ENCODE measurements around the gene FAM241A. TPM values are rescaled to one million over a fixed set of nuclear protein-coding genes. Genes with fewer than 3 reads are reported as not detected.
"Not testable (repeated sequence)": the region's sequence is repeated elsewhere in the genome, so short reads cannot be mapped to it uniquely, and the experiment has no call there.

The FAM241A gene
- total RNA-seq, 2 experiments from 2014 or later = 6.6 TPM

DNA sequence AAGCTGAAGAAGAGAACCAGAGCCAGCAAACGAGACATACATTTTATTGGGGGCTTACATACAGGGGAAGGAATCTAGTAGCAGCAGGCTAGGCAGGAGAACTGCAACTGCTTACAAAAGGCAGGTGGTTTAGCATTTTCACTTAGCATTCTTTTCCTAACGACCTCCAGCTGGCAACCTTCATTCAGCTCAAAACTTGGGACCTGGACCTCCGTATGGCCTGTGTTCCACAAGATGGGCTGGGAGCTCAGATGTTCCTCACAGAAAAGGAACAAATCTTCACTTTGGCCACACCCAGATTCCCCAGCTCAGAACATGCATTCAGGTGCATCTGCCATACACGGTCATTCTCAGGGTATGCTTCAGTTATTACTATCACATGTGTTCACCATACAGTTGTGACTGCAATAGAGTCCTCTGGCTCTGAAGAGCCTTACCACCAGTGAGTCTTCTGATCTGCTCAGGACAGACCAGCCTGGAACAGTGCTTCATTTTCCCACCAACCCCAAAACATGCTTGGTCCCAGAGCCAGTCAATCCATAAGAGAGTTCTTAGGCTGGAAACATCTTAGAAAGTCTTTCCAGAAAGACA, 56.8 kb downstream of the FAM241A start:
- ChIA-PET CTCF (no interaction called here), POLR2A (no interaction called here)

DNA sequence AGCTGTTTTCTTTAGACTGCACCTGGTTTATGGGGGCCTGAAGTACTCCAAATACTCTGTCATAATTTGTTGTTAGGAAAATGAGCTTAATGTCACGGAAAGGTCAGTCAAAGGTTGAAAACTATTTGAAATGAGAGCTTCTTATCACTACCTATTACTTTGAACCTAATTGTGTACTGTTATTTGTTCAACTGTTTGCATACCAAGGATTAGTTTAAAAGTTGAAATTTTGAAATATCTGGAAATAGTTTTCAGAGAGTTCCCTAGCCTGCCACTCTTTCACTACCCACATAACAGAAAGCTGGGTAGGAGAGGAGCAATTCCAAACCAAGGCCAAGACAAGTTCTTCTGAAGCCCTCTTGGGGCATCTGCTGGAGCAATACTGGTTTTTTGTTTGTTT, 58.3 kb downstream of the FAM241A start:
- CTCF ChIA-PET = no interaction called here
- POLR2A ChIA-PET = no interaction called here

DNA sequence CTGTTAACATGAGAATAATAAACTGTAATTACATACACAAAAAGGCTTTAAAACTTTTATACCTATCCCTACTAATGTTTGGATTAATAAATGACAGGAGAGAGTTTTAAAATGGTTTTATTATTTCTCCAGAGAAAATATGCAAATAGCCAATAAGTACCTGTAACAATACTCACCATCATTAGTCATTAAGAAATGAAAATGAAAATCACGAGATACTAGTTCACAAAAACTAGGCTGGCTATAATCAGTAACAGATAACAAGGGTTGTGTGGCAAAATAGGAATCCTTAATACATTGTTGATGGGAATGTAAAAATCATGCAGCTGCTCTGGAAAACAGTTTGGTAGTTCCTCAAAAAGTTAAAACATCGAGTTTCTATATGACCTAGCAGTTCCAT, 61.2 kb downstream of the FAM241A start:
- CTCF ChIA-PET = no interaction called here
- POLR2A ChIA-PET = no interaction called here

DNA sequence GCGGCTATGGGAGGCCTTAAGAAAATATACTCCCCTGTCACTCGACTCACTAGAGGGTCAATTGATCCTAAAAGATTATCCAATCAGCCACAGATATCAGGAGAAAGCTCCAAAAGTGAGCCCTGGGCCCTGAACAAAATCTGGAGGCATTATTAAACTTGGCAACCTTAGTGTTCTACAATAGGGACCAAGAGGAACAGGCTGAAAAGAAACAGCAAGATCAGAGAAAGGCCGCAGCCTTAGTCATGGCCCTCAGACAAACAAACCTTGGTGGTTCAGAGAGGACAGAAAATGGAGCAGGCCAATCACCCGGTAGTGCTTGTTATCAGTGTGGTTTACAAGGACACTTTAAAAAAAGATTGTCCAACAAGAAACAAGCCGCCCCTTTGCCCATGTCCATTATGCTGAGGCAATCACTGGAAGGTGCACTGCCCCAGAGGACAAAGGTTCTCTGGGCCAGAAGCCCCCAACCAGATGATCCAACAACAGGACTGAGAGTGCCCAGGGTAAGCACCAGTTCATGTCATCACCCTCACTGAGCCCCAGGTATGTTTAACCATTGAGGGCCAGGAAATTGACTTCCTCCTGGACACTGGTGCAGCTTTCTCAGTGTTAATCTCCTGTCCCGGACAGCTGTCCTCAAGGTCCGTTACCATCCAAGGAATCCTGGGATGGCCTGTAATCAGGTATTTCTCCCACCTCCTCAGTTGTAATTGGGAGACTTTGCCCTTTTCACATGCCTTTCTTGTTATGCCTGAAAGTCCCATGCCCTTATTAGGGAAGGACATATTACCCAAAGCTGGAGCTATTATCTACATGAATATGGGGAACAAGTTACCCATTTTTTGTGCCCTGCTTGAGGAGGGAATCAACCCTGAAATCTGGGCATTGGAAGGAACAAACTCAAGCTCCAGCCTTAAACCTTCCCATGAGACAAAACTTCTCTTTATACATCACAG, 63.2 kb downstream of the FAM241A start:
- POLR2A ChIA-PET, CTCF ChIA-PET: not testable (repeated sequence)

DNA sequence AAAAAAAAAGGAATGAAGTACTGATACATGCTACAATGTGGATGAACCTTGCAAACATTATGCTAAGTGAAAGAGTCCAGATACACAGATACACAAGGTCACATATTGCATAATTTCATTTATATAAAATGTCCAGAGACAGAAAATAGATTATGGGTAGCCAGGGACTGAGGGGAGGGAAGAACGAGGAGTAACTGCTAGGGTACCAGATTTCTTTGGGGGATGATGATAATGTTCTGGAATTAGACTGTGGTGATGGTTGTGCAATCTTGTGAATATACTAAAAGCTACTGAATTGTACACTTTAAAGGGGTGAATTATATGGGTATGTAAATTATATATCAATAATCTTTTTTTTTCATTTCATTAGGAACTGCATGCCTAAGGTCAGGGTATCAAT, 65.5 kb downstream of the FAM241A start:
- ChIA-PET CTCF (no interaction called here), POLR2A (no interaction called here)

DNA sequence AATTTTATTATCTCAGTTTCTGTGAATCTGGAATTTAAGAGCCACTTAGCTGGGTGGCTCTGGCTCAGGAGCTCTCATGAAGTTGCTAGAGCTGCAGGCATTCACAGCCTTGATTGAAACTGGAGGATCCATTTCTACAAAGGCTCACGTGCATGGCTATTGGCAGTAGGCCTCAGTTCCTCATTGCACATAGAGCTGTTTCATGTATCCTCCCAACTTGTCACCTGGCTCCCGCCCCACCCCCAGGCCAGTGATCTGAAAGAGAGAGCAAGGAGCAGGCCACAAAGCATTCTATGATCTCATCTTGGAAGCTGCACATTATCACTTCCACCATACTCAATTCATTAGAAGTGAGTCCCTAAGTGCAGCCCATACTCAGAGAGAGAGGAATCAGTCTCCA, 67.8 kb downstream of the FAM241A start:
- ChIA-PET CTCF (interaction anchor here (1.0 kb wide), 1 partner anchor 311 kb away, joined by 3 read pairs; no protein-coding TSS in a partner anchor), POLR2A (no interaction called here)

DNA sequence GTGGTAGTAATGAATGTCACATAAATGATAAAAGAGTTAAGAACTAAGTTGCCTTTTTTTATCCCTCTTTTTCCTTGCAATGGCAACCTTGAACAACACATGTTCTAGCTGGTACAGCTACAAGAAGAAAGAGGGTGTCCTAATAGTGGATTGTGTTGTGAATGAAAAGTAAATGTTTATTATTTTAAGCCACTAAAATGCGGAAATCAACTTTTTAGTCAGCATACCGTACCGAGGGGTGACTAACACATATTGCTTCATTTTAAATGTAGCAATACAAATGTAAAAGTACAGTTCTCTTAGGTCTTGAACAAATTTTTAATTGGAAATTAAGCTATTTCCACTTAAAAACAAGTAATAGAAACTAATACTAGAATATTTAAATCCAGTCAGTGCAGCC, 68.6 kb downstream of the FAM241A start:
- CTCF ChIA-PET = no interaction called here
- POLR2A ChIA-PET = no interaction called here

DNA sequence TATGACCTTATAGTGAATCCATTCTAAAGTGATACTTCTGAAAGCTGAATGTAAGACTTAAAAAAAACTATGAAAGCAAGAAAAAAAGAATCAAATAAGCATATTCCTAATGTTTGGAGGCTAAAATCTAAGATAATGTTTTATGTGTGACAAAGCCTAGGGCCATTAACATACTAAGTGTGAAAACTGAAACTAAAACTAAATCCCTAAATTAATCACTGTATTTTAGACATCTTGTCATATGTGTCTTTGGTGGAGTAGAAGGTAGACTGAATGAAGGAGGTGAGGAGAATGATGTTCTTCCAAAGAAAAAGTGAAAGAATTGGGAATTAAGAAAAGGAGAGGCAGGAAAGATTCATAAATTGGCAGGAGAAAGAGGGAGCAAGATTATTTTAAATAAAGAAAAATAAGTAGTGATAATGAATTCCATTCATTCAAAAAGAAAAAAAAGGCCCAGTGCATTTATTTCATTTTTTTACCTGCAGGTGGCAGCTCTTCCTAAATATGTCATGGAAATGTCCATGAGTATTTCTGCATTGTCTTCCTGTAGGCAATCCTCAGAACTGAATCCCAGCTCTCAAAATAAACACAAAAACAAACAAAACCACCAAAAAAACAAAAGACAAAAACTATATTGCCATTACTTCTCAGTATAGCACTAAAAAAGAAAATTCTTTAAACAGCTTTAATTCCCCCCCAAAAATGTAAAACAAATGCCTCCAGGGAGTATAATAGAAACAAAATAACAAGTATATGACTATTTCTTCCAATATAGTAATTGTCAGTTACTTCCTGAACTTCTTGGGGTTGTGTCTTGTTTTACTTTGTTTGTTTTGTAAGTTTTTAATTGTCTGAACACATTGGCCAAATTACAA, 69.4 kb downstream of the FAM241A start:
- CTCF ChIA-PET = no interaction called here
- POLR2A ChIA-PET = no interaction called here

DNA sequence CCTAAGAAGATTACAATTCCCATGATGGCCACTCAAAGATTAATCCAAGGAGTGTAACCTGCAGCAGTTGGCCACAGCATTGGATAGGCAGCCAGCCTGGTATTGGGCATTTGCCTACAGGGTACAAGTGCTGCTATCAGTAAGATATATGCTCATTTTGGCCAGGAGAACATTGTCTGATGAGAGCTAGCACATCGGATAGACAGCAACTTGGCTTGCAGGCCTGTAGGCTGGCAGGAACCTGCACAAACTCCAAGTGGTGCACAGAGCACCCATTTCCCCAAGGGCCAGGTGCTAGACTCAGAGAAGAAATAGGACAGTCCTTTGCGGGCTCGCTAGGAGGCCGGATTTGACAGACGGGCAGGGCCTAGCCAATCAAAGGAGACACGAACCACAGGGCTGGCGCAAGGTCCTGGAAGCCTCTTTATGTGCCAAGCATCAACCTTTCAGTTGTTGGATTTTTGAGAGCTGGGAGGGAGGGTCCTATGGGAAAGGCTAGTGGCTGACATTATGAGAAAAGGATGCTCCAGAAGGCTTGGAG, 74.6 kb downstream of the FAM241A start:
- CTCF ChIA-PET = no interaction called here
- POLR2A ChIA-PET = no interaction called here

DNA sequence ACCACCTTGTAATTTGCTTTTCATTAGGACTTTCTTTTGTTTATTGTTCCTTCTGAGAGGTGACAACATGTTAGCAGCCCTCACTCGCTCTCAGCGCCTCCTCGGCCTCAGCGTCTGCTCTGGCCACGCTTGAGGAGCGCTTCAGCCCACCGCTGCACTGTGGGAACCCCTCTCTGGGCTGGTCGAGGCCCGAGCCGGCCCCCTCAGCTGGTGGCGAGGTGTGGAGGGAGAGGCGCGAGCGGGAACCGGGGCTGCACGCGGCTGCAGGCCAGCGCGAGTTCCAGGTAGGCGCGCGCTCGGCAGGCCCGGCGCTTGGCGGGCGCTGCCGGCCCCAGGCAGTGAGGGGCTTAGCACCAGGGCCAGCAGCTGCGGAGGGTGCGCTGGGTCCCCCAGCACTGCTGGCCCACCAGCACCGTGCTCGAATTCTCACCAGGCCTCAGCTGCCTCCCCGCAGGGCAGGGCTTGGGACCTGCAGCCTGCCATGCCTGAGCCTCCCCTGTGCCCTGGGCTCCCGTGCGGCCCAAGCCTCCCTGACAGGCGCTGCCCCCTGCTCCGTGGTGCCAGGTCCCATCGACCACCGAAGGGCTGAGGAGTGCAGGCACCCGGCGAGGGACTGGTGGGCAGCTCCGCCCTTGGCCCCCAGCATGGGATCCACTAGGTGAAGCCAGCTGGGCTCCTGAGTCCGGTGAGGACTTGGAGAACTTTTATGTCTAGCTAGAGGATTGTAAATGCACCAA, 77.1 kb downstream of the FAM241A start:
- CTCF ChIA-PET = no interaction called here

DNA sequence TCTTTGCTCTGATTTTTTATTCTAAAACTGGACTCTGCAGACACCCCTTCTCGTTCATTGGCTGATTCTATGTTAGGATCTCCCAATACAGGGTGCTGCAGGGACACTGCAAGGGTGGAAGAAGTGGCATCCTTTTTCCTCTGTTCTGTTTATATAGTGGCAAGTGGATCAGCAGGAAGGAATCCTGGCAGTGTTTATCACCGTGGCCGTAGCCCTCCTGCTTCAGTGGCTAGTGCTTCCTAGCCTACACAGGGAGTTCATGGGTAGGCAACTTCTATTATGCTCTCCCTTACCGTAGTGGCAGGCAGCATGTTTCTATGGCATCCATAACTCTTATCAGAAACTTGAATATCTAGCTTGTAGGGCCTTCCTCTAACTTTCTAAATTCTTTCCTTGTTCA, 79.9 kb downstream of the FAM241A start:
- POLR2A ChIA-PET = no interaction called here
- CTCF ChIA-PET = no interaction called here

More for the DNA sequence above, 77.1 kb downstream of the FAM241A start:
- POLR2A ChIA-PET = no interaction called here

DNA sequence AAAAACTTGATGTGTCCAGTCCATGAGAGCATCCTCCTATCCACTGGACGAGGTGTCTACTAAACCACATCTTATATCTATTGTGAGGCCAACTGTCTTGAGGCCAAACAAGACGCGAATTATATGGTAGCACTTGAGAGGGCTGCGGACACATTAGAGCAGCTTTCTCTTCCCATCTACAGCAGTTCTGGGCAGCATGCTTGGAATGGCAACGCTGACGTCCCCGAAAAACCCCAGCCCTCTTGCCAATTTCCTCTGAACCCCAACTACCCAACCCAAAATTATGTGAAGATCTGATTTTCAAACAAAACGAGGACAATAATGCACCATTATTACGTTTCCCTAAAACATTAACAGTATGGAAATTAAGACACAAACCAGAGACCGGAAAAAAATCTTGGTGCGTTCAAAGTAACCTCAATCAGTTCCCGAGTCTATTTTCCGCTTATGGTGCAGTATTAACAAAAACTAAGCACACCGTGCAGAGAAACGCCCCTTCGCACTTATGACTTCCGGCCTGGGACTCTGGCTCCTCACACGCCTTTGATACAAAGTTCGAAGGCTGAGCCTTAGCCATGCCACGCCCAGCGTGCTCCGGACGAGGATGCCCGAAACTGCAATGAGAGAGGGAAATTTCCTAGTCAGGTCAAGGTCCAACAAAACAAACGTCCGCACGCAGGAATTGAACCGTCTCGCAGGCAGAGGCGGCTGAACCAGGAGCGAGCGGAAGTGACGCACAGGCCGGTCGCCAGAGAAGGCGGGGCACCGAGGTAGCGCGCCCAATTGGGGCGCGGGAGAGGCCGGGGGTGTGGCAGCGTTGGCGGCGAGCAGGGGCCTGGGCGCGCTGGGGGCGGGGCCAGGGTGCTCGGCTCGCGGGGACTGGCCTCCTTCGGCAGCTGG, 85.9 kb downstream of the FAM241A start:
- POLR2A ChIA-PET = interaction anchor here (1.0 to 2.1 kb wide), 5 partner anchors 43 to 85 kb away, joined by 3 to 13 read pairs (median 4); partner anchors contain the start of gene TIFA
- CTCF ChIA-PET = no interaction called here

DNA sequence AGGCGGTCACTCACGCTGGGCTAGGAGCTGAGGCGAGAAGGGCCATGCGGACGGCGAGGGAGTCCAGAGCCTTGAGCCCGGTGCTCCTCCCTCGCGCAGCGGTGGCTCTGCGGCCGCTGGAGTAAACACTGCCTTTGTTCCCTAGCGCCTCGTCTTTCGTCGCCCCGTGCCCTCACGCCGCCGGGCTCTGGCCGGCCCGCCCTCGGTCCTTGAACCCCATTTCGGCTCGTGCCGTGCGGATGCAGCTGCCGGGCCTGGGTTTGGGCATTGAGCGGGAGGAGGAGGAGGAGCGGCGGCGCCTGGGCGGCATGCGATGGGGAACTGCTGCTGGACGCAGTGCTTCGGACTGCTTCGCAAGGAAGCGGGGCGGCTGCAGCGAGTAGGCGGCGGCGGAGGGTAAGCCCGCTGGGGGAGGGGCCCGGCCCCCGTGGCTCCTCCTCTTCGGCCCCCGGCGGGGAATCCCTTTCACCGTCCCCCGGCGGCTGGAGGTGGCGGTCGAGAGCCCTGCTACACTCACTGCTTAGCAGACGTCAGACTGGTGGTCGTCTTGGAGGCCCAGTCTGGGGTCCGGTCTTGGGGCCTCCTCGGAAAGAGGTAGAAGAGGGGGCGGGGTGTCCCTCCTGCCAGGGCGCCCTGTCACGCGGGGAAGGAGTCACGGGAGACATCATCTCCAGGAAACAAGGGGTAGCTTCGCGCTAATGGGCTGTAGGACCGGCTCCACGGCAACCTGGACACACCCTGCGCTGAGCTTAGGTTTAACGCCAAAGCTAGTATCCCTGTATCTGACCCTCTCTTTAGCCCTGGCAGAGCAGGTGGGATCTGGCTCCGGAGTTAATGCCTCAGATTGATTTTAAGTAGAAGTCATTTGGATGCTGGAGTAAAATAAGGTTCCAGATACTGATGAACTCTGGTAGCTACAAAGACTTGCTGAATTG, 86.8 kb downstream of the FAM241A start, which contains the start of gene AP1AR:
Gene AP1AR (plus strand): TSS at position 9 of the 935 bp plus-strand sequence. CDS start 305 bp downstream, at position 314.
- POLR2A ChIA-PET = interaction anchor here (0.5 to 2.1 kb wide), 7 partner anchors 42 to 382 kb away, joined by 3 to 13 read pairs (median 4); partner anchors contain the start of gene TIFA
- CTCF ChIA-PET = interaction anchor here (0.9 kb wide), 1 partner anchor 132 kb away, joined by 4 read pairs; no protein-coding TSS in a partner anchor

DNA sequence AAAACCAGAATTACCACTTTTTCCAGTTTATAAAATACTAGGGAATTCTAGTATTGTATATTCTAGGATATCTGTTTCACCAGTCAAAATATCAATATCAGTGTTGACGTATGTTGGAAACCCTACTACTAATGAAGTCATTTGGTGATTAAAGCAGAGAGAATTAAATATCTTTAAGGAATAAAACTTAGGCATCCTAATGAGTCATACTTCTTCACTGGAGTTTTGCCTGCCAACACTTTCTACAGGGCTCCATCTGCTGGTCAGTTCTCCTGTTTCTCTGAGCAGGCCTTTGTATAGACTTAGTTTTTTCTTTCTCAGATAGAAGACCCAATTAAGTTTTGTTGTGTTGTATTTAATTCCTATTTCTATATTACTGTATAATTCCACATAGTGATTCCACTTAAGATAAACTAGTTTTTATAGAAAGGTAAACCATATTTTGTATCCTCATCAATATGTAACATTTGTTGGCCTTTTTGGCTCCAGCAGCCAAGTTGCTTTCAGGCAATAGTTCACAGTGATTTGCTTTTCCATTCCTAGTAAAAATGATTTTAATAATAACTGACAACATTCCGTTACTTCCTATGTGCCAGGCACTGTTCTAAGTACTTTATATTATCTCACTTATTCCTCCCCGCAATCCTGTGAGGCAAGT, 89.8 kb downstream of the FAM241A start:
- POLR2A ChIA-PET = interaction anchor here (0.6 kb wide), 1 partner anchor 115 kb away, joined by 3 read pairs; no protein-coding TSS in a partner anchor
- CTCF ChIA-PET = interaction anchor here (0.9 to 1.2 kb wide), 4 partner anchors 79 to 136 kb away, joined by 3 to 4 read pairs (median 4); no protein-coding TSS in a partner anchor

DNA sequence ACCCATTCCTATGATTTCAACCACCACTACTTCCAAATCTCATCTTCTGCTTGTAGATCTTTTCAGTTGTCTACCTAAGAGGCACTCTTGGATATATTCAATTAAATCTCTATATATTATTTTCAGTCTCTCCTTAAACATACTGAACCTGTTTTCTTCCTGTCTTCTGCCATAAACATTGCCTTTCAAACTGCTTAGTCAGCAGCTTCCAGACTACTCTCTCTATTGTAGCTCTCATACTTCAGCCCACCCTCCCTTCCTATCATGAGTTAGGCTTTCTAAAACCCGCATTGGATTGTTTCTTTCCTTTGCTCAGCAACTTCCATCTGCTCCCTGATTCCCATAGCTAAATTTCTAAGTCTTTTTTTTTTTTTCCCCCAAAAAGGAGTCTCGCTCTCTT, 90.8 kb downstream of the FAM241A start:
- POLR2A ChIA-PET = no interaction called here
- CTCF ChIA-PET = interaction anchor here (0.6 to 1.2 kb wide), 3 partner anchors 52 to 137 kb away, joined by 3 to 4 read pairs (median 4); no protein-coding TSS in a partner anchor

DNA sequence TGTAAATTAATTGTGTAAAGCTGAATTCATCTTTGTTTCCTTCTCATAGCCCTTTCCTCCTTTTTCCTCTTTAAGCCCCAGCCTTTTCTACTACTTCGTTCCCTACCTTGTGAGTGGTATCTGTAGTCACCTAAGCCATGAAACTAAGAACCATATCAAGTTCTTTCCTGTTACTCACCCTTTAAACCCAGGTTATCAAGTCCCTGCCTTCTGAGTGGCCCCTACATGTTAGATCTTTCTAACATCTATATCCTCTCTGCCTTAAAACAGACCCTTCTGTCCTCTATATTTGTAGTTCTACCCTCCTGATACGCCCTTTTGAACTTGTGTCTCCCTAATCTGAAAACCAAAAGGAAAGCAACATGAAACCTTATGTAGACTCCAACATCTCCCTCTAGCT, 93.6 kb downstream of the FAM241A start:
- CTCF ChIA-PET = no interaction called here
- POLR2A ChIA-PET = no interaction called here
